GM18499 (cell line): ENCODE data around the gene PCSK6.
"Not testable (repeated sequence)": the region's sequence is repeated elsewhere in the genome, so short reads cannot be mapped to it uniquely, and the experiment has no call there.

ENCODE experiments used
- ATAC-seq: cut with Tn5 transposase; IDR thresholded peaks from one replicate; pipeline ENCODE4 v1.9.1; 2021; ENCODE audit warnings: moderate number of reproducible peaks; ENCODE audit not compliant: insufficient read depth, unreplicated experiment

PCSK6 gene

GRCh38 chr15:101303408-101303807 is 186.1 kb downstream of the PCSK6 start:
- no peak for ATAC-seq

GRCh38 chr15:101296418-101297405 is 192.8 kb downstream of the PCSK6 start:
- no peak for ATAC-seq

GRCh38 chr15:101295607-101296161 is 193.8 kb downstream of the PCSK6 start:
- no peak for ATAC-seq

- peak; percentile 52 for ATAC-seq
Observed at GRCh38 chr15:101294731-101295606, 194.5 kb downstream of the PCSK6 start, which contains the start of gene SNRPA1. SNRPA1 (minus strand) TSS chr15:101295248; CDS start chr15:101295178, 70 bp downstream.

GRCh38 chr15:101293122-101293521 is 196.4 kb downstream of the PCSK6 start:
- ATAC-seq: no peak

GRCh38 chr15:101288905-101289513 is 200.5 kb downstream of the PCSK6 start:
- no peak for ATAC-seq

- not testable (repeated sequence) for ATAC-seq
Observed at GRCh38 chr15:101287342-101287741, 202.2 kb downstream of the PCSK6 start.

GRCh38 chr15:101286471-101287114 is 202.9 kb downstream of the PCSK6 start:
- ATAC-seq: no peak

- no peak for ATAC-seq
Observed at GRCh38 chr15:101283931-101284330, 205.6 kb downstream of the PCSK6 start.

- no peak for ATAC-seq
Observed at GRCh38 chr15:101280007-101280406, 209.5 kb downstream of the PCSK6 start.

GRCh38 chr15:101277943-101278564 is 211.5 kb downstream of the PCSK6 start:
- ATAC-seq: no peak

- ATAC-seq: peak; percentile 40
Observed at GRCh38 chr15:101277038-101277822, 212.3 kb downstream of the PCSK6 start, which contains the start of gene SELENOS. SELENOS (minus strand) TSS chr15:101277485; CDS start chr15:101277417, 68 bp downstream.

- ATAC-seq: peak; percentile 9
Observed at GRCh38 chr15:101276501-101277037, 212.9 kb downstream of the PCSK6 start.

- ATAC-seq: no peak
Observed at GRCh38 chr15:101275018-101275417, 214.5 kb downstream of the PCSK6 start.

GRCh38 chr15:101273534-101273933 is 216.0 kb downstream of the PCSK6 start:
- ATAC-seq: no peak

- no peak for ATAC-seq
Observed at GRCh38 chr15:101272584-101272983, 216.9 kb downstream of the PCSK6 start.

GRCh38 chr15:101269479-101270223 is 219.9 kb downstream of the PCSK6 start:
- ATAC-seq: no peak
